ENCODE data around the gene CTLA4.
"Not testable (repeated sequence)": the region's sequence is repeated elsewhere in the genome, so short reads cannot be mapped to it uniquely, and the experiment has no call there.

Gene CTLA4

GRCh38 chr2:203858176-203858575, 9.4 kb upstream of the CTLA4 start:
- peak; percentile 55 for DNase-seq

- peak; percentile 31 for DNase-seq
Measured at GRCh38 chr2:203859030-203859789, 8.4 kb upstream of the CTLA4 start.

- no peak for DNase-seq
Measured at GRCh38 chr2:203861197-203861596, 6.4 kb upstream of the CTLA4 start.

GRCh38 chr2:203861607-203862006, 6.0 kb upstream of the CTLA4 start:
- DNase-seq: no peak

GRCh38 chr2:203869223-203870042, 1.9 kb downstream of the CTLA4 start:
- peak; percentile 67 for DNase-seq

- DNase-seq: no peak
Measured at GRCh38 chr2:203870481-203870880, 2.9 kb downstream of the CTLA4 start.

- DNase-seq: no peak
Measured at GRCh38 chr2:203870941-203871340, 3.4 kb downstream of the CTLA4 start.

GRCh38 chr2:203871371-203871983, 3.9 kb downstream of the CTLA4 start:
- peak; percentile 40 for DNase-seq

GRCh38 chr2:203873461-203873860, 5.9 kb downstream of the CTLA4 start:
- no peak for DNase-seq

GRCh38 chr2:203873921-203874631, 6.5 kb downstream of the CTLA4 start:
- DNase-seq: peak; percentile 33

GRCh38 chr2:203875471-203875870, 7.9 kb downstream of the CTLA4 start:
- DNase-seq: no peak

GRCh38 chr2:203876328-203876727, 8.8 kb downstream of the CTLA4 start:
- DNase-seq: no peak

GRCh38 chr2:203878063-203878462, 10.5 kb downstream of the CTLA4 start:
- no peak for DNase-seq

- DNase-seq: no peak
Measured at GRCh38 chr2:203880557-203881125, 13.1 kb downstream of the CTLA4 start.

- not testable (repeated sequence) for DNase-seq
Measured at GRCh38 chr2:203881185-203881584, 13.6 kb downstream of the CTLA4 start.

GRCh38 chr2:203882551-203882950, 15.0 kb downstream of the CTLA4 start:
- no peak for DNase-seq

- no peak for DNase-seq
Measured at GRCh38 chr2:203886661-203887151, 19.1 kb downstream of the CTLA4 start.

GRCh38 chr2:203887677-203888076, 20.1 kb downstream of the CTLA4 start:
- DNase-seq: no peak

GRCh38 chr2:203889542-203889941, 22.0 kb downstream of the CTLA4 start:
- no peak for DNase-seq

GRCh38 chr2:203889944-203890343, 22.4 kb downstream of the CTLA4 start:
- DNase-seq: no peak

GRCh38 chr2:203890733-203891132, 23.2 kb downstream of the CTLA4 start:
- no peak for DNase-seq

GRCh38 chr2:203891474-203891873, 23.9 kb downstream of the CTLA4 start:
- no peak for DNase-seq

GRCh38 chr2:203892207-203892606, 24.6 kb downstream of the CTLA4 start:
- no peak for DNase-seq
